IPS-20b (cell line): ENCODE data around the gene HOXA5.

Experiments
- H3K27ac ChIP-seq: one replicate; pipeline ENCODE4 v1.5.1; 2013; ENCODE audit warnings: low read length
- H3K27me3 ChIP-seq: 2 replicates; pipeline ENCODE4 v1.6.1; 2013; ENCODE audit warnings: mild to moderate bottlenecking, low read length, inconsistent platforms; ENCODE audit not compliant: insufficient read depth
- H3K36me3 ChIP-seq: 2 replicates; pipeline ENCODE4 v1.6.1; 2013; ENCODE audit warnings: low read depth, mild to moderate bottlenecking, inconsistent platforms, low read length, moderate library complexity; ENCODE audit not compliant: insufficient read depth
- H3K4me1 ChIP-seq: 2 replicates; pipeline ENCODE4 v1.6.1; 2013; ENCODE audit warnings: mild to moderate bottlenecking, control low read depth, inconsistent platforms, low read length, moderate library complexity; ENCODE audit not compliant: insufficient read depth
- H3K4me3 ChIP-seq: 2 replicates; pipeline ENCODE4 v1.5.1; 2013; ENCODE audit warnings: mild to moderate bottlenecking, low read length, inconsistent platforms
- H3K9ac ChIP-seq: 2 replicates; pipeline ENCODE4 v1.6.1; 2013; ENCODE audit warnings: low read depth, mild to moderate bottlenecking, inconsistent platforms, low read length, moderate library complexity
- H3K9me3 ChIP-seq: 2 replicates; pipeline ENCODE4 v1.6.1; 2013; ENCODE audit warnings: mild to moderate bottlenecking, low read depth, low read length, inconsistent platforms; ENCODE audit not compliant: insufficient read depth

The HOXA5 gene

DNA sequence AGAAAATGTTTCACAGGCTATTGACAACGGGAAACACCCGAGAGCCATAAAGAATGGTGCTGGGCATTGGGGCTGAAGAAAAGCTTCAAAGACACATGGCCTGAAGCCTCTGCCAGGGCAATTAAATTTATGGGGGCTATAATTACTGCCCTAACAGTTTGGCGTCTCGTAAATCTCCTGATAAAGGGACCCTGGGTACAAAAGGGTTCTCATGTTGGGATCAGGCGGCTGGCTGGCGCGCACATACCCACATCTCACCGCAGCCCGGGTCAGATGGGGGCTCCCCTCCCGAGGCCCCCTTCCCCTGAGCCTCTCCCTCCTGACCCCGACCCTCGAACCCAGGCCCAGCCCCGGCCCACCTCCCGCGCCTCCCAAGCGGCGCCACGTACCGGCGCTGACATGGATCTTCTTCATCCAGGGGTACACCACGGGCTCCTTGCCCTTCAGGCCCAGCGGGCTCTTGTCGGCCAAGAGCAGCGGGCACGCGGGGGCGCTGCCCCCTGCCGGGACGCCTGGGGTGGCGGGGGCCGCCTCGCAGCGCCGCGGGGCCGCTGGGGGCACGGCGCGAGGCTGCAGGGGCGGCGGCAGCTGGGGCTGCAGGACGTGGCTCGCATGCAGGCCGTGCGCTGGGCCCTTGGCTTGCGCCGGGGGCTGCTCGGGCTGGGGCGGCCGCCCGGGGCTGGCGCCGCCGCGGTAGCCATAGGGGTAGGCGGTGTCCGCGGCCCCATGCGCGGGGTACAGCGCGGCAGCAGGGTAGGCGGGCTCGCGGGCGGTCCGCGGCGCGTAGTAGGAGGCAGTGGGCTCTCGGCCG, 13.5 kb downstream of the HOXA5 start:
- Histone ChIP-seq H3K9ac (no peak overlapping the region), H3K9me3 (peaks cover 10% of the 10 kb centered on the region; the same call in 1 of the 2 replicates), H3K36me3 (no peaks in the 10 kb centered on the region), H3K27ac (no peak overlapping the region), H3K4me1 (no peaks in the 10 kb centered on the region), H3K27me3 (peaks cover 100% of the 10 kb centered on the region), H3K4me3 (no peak overlapping the region)

DNA sequence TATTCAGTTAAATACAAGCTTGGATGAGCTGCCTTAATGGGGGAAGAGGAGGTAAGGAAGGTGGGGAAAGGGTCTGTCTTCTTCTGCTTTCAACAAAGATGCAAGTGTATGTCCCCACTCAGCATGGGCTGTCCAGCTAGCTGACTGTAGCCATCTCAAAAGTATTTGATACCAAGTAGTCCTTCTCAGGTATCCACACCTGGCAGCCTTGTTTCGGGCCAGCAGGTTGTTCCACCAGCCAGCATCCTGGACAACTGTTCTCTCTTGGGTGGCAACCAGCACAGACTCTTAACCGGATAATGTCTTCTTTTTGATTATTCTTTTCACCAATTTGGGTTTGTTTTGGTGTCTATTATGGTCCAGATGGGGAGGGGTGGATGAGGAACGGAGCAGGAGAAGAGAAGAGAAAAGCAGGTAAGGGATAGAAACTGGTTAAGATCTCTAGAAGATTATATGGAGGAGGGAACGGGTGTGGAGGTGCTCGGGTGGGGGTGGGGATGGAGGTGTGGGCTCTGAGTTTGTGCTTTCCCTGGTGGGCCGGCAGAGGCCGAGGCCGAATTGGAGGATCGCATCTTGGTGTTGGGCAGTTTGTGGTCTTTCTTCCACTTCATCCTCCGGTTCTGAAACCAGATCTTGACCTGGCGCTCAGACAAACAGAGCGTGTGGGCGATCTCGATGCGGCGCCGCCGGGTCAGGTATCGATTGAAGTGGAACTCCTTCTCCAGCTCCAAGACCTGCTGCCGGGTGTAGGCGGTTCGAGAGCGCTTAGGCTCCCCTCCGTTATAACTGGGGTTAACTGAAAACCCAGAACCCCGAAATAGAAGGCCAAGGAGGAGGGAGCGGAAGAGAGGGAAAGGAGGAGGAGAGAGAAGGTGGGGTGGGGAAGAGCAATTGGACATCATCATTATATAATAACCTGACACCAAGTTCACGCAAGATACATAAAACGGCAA, 14.4 kb downstream of the HOXA5 start:
- Histone ChIP-seq H3K9me3 (peaks cover 18% of the 10 kb centered on the region; the same call in 1 of the 2 replicates), H3K9ac (no peak overlapping the region), H3K4me1 (no peaks in the 10 kb centered on the region), H3K4me3 (no peak overlapping the region), H3K27ac (no peak overlapping the region), H3K27me3 (peaks cover 100% of the 10 kb centered on the region), H3K36me3 (no peaks in the 10 kb centered on the region)

DNA sequence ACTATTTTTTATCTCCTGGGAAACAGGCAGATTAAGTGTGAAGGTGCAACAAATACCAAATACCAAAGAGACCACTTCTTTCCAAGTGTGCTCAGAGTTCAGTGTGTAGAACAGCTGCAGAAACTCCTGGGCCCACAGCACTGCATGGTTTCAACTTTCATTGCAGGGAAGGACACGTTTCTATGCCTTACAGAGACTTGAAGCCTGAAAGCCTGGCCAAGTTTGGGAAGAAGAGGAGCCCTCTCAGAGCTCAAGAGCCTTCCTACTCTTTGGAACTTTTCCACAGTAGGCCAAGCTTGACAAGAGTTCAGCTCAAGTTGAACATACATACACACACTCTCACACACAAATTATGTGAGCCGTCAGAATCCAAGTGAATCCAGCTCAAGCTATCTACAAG, 15.4 kb downstream of the HOXA5 start:
- Histone ChIP-seq H3K27ac (no peak overlapping the region), H3K27me3 (peaks cover 100% of the 10 kb centered on the region), H3K36me3 (no peaks in the 10 kb centered on the region), H3K9ac (no peak overlapping the region), H3K9me3 (peaks cover 25% of the 10 kb centered on the region; the same call in 1 of the 2 replicates), H3K4me1 (no peaks in the 10 kb centered on the region), H3K4me3 (no peak overlapping the region)

DNA sequence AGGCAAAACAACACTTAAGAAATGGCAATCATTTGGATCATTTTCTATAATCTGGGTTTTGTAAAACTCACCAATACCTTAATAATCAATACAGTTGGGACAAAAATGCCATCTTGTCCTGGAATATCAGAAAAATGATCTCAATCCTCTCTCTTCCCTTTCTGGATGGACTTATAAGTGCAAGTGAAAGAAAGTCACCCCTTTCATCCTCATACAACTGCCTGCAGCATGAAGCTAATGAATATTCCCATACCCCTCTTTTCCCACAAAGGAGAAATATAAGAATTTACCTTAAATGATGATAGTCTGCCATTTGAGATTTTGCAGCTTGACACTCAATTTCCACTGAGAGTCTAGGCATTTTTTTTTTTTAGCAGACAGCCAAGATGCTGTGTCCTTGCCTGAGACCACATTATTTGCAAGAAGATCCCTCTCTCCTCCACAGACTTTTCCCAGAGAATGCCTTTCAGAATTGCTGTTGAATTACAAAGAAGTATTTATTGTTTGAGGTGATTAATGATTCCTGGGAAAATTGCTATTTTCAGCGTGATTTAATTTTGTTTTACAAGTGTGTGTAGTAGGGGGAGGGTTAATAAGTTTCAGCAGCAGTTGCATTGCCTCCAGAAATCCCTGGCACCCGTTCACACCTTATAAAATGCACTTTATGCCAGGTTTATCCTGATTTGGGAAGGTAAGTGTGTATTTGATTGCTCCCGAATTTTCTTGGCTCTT, 16.7 kb downstream of the HOXA5 start:
- Histone ChIP-seq H3K4me3 (no peak overlapping the region), H3K4me1 (no peaks in the 10 kb centered on the region), H3K27ac (no peak overlapping the region), H3K9ac (no peak overlapping the region), H3K27me3 (peaks cover 100% of the 10 kb centered on the region), H3K36me3 (no peaks in the 10 kb centered on the region), H3K9me3 (peaks cover 25% of the 10 kb centered on the region; the same call in 1 of the 2 replicates)

DNA sequence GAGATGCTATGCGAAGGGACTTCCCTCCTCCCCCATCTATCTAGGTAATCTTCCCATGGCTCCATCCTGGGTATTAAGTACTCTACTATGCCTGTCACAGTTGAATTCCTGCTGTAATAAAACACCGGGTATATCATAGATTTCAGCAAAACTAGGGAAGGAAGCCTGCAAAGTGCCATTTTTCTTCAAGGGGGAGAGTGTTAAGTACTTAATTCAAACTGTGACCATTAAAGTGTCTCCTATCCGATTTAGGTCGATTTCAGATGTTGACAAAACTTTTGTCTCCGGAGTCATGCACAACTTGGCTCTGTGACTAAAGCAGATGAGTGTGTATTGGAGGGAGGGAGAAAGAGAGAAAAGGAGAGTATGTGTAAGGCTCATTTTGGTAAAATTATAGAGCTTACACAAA, 17.5 kb downstream of the HOXA5 start:
- no peak overlapping the region for H3K4me3 ChIP-seq
- peaks cover 25% of the 10 kb centered on the region; the same call in 1 of the 2 replicates for H3K9me3 ChIP-seq
- H3K36me3 ChIP-seq, result no peaks in the 10 kb centered on the region
- peaks cover 100% of the 10 kb centered on the region for H3K27me3 ChIP-seq
- no peak overlapping the region for H3K9ac ChIP-seq
- no peak overlapping the region for H3K27ac ChIP-seq
- H3K4me1 ChIP-seq, result no peaks in the 10 kb centered on the region

DNA sequence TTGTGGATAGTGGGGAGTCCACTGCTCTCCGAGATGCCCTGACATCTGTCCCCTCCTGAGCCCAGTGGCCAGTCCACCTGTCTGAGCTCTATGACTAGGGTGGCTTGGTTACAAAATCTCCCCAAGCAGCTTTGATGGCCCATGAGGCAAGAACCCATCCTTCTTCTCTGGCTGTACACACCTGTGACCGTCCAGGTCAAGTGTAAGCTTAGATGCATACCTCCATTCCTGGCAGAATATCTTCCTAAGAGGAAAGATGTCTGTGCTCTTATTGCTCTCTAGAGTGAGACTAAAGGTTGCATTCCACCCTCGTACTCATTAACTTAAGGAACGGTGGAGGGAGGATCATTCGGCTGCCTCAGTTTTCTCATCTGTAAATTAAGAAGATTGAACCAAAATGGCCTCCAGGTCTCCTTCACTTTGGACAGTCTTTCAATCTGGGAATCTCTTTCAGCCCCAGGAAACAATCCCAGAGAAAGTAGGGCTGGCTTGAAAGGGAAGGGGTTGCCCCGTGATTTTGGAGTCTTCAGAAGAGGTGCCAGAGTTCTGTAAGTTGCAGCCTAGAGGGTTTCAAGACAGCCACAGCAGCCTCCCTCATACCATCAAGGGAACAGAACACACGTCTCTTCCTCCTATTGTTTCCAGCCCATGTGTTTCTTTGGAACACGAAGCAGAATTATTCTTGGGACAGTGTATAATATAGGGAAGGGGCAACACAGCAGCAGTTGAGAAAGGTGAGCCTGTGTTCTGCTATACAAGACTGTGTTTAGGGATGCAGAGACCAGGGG, 18.4 kb downstream of the HOXA5 start:
- no peak overlapping the region for H3K4me3 ChIP-seq
- H3K36me3 ChIP-seq, result no peaks in the 10 kb centered on the region
- H3K9ac ChIP-seq, result no peak overlapping the region
- H3K27ac ChIP-seq, result no peak overlapping the region
- peaks cover 25% of the 10 kb centered on the region; the same call in 1 of the 2 replicates for H3K9me3 ChIP-seq
- no peaks in the 10 kb centered on the region for H3K4me1 ChIP-seq
- H3K27me3 ChIP-seq, result peaks cover 100% of the 10 kb centered on the region

DNA sequence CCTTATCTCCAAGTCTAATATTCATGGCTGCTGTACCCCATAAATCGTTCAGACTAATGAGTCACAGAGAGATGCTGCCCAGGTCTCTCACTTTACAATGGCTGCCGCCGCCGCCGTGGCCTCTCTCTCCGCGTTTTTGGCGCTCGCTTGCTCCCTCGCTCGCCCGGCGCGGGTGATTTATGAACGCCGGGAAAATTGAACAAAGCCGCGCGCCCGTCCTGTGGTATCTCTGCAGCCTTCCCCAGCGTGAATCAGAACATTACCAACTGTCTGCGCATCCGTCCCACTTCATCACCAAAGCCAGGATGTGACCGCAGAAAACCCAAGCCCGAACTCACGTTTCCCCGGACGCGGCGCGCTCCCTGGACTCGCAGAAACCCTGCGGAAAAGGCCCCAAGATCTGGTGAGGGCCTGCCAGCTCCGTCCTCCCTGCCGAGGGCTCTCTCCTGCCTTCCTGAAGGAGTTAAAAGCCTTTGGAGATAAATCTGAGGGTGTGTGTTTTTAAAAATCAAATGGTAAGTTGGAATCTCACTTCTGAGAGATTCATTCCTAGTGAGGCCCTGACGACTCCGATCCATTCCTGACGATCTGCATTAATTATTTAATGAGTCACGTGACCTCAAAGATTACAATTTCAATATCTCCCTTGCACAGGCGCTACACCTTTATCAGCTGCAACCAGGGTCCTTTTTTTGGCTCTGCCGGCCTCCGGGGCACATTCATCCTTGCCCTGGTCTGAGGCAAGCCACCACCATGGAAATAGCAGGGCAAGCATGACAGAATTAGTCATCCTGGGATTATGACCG, 19.2 kb downstream of the HOXA5 start:
- Histone ChIP-seq H3K27me3 (peaks cover 100% of the 10 kb centered on the region), H3K36me3 (no peaks in the 10 kb centered on the region), H3K4me3 (no peak overlapping the region), H3K4me1 (no peaks in the 10 kb centered on the region), H3K9ac (no peak overlapping the region), H3K9me3 (peaks cover 22% of the 10 kb centered on the region; the same call in 1 of the 2 replicates), H3K27ac (no peak overlapping the region)

DNA sequence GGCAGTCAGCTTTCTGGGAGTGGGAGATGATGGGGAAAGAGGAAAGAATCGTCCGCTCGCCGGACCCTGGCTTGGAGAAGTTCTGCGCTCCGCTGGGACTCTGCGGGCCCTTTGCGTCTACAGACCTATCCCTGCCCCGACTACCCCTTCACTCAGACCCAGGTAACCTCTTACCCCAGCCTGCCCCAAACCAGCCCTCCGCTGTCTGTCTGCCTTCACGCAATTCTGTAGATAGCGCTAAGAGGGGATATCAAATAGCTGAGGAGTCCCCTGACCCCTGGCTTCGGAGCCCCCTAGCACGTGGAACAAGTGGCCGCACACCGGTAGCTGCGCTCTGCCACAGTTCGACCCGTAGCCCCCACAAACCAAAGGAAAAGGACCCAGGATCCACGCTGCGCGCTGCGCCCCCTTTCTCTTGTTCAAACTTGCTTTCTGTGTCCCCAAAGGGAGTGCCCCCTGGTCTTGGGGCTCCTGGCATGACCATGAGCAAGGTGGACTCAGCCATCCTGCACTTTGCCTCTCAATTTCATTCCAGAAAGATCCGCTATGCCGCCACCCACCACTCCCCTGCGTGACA, 19.9 kb downstream of the HOXA5 start:
- Histone ChIP-seq H3K27me3 (peaks cover 100% of the 10 kb centered on the region), H3K9me3 (peaks cover 18% of the 10 kb centered on the region; the same call in 1 of the 2 replicates), H3K9ac (no peak overlapping the region), H3K4me1 (no peaks in the 10 kb centered on the region), H3K27ac (no peak overlapping the region), H3K4me3 (no peak overlapping the region), H3K36me3 (no peaks in the 10 kb centered on the region)

DNA sequence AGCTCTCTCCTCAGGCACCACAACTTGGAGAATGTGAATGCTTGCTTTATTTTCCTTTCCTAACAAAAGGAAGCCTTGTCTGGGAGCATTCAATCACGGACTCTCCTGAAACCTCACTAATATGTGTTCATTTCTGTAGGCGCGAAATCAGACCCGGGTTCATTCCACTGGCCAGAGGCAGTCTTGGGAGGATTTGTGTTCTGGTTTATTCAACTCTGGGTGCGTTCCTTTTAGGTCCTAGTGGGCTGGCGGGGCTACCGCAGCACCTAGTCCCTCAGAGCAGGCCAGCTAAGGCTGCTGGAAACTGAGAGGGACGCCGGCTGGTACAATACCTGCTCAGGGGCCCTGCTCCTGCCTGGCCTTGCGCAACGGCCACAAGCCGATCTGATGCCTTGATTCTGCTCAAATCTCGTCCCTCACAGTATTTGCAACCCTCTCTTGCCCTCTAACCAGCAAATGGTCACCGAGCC, 20.4 kb downstream of the HOXA5 start:
- no peak overlapping the region for H3K4me3 ChIP-seq
- no peak overlapping the region for H3K9ac ChIP-seq
- no peaks in the 10 kb centered on the region for H3K4me1 ChIP-seq
- H3K27ac ChIP-seq, result no peak overlapping the region
- H3K27me3 ChIP-seq, result peaks cover 100% of the 10 kb centered on the region
- H3K9me3 ChIP-seq, result peaks cover 18% of the 10 kb centered on the region; the same call in 1 of the 2 replicates
- no peaks in the 10 kb centered on the region for H3K36me3 ChIP-seq
